ENCODE measurements around the gene HPSE2.
"Not testable (repeated sequence)": the region's sequence is repeated elsewhere in the genome, so short reads cannot be mapped to it uniquely, and the experiment has no call there.

The HPSE2 gene

GRCh38 chr10:99235658-99236626 lies at the start of gene HPSE2:
HPSE2 (minus strand) TSS chr10:99235852.
- DNase-seq, result no peak

DNA sequence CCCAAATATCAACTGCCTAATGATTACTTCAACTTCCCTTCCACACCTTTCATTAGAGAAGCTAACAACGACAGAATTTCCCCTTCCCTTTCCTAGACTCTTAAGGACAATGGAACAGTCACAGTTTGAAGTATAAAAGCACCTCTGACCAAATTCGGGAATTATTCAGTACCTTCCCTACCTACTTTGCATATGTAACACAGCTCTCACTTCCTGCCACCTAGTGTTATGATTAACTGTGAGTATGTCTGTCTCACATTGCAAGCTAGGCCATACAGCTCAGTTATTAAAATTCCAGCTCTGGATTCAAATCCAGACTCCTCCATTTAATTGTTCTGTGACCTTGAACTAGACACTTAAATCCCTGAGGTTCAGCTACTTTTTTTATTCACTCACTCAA lies 44.8 kb upstream of the HPSE2 start:
- DNase-seq, result no peak

DNA sequence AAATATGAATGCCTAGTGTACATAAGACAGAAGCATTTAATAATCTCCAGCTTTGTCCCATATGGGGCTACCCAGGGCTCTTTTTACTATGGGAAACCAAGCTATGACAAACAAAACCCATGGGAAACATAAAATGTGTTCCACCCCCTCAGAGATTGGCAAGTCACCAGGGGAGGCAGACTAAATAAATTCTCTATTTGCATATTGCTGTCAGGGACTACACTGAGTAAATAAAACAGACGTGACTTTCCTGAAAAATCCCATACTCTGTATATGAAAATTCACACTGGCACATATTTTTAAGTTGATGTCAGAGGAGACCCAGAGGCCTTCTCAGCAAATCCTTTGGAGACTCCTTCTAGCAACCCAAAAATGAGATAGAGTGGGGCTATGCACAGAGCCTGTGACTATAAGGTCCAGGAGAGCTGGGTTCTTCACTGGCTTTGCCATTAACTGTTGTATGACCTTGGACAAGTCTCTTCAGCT lies 44.0 kb upstream of the HPSE2 start:
- DNase-seq, result no peak

- no peak for DNase-seq
Measured at GRCh38 chr10:99276848-99277486, 41.3 kb upstream of the HPSE2 start.

GRCh38 chr10:99266383-99266782 lies 30.7 kb upstream of the HPSE2 start:
- DNase-seq, result no peak

- no peak for DNase-seq
Measured at GRCh38 chr10:99248824-99249223, 13.2 kb upstream of the HPSE2 start.

GRCh38 chr10:99247893-99248292 lies 12.2 kb upstream of the HPSE2 start:
- not testable (repeated sequence) for DNase-seq

- no peak for DNase-seq
Measured at GRCh38 chr10:99236627-99237309, 1.1 kb upstream of the HPSE2 start.

- DNase-seq, result no peak
Measured at GRCh38 chr10:99234791-99235657, 628 bp downstream of the HPSE2 start.

DNA sequence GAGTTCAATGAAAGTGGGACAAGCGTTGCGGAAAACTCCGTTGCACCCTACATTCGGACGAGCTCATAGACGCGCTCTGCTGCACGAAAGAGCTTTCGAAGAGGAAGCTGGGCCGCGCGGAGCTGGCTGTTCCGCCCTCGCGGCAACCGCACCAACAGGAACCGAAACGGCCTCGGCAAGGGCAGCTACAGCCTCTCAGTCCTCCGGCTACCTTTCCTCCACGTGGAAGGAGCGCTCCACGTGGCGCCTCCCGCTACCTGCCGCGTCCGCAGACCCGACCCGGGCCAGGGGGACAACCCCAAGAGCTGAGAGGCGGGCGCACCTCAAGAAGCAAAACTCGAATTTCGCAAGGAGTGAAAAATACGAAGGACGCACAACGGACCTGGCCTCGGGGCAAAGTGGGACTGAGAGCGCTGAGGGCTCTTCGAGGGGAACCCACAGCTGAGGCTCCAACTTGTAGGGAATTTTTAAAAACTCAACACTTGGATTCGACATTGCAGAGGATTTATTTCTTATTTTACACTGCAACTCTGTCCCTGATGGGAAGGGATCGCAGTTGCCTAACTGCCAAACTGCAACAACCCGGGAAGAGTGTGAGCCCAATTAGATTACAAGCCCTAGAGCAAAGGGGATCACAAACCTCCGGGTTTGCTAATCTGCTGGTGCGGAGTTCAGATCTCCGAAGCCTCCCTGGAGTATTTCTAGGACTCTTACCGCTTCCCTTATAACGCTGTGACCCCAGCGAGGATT lies 1.4 kb downstream of the HPSE2 start:
- peak; percentile 0 for DNase-seq

DNA sequence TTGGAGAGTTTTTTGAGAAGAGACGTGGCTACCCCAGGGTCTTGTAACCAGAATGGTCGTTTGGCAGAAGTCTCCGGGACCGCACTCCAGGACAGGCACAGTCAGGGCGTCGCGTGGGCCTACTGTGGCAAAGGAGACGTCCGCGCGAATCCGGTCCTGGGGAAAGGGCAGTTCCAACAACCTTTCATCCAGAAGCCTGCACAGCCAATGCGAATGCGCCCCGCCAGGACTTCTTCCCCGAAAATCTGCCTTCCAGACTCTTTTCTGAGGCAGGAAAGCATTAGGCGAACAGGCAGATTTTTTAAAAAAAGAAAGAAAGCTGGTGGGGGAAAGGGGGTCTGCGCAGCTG lies 2.0 kb downstream of the HPSE2 start:
- no peak for DNase-seq

DNA sequence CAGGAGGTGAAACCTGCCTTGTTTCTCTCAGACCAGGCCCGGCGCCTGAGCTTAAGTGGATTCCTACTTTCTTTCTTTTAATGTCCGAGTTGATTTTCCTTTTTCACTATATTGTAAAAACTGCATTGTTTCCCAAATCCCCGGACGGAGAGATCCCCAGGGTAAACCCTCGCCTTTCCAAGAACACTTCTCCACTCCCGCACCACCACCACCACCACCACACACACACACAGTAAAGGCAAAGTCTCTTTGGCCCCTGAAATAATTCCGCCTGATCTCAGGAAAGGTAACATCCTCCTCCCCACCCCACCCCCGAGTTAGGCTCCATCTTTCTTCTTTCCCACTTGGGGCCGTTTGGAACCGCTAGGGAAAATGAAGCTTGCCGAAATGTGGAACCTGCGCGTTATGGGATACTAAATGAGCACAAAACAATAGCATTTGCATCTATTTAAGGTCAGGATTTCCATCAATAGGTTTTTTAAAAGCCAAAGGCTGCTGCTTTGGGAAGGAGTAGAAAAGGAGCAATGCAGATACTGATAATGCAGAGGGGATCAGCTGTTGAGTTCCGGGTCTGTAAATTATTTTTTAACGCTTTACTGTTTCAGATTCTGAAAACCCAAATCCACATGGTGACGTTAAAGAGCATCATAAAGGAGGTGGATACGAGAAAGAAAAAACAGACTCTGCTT lies 2.5 kb downstream of the HPSE2 start:
- no peak for DNase-seq

- DNase-seq, result no peak
Measured at GRCh38 chr10:99232360-99232999, 3.2 kb downstream of the HPSE2 start.

DNA sequence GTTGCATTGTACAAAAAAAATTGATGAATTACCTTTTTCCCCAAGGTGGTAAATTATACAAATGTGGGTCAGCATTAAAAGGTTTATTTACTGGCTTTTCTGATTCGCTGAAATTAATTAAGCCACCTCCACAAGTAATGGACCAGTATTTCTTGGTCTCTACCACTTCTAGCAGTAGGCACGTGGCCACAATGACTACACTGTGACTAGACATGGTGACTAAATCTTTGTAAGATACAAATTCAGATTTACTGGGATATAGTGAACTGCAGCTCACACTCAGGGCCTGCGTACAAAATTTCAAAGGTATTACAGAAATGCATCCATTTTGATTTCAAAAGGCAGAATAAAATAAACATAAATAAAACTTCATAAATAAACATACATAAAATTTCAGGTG lies 10.9 kb downstream of the HPSE2 start:
- no peak for DNase-seq

DNA sequence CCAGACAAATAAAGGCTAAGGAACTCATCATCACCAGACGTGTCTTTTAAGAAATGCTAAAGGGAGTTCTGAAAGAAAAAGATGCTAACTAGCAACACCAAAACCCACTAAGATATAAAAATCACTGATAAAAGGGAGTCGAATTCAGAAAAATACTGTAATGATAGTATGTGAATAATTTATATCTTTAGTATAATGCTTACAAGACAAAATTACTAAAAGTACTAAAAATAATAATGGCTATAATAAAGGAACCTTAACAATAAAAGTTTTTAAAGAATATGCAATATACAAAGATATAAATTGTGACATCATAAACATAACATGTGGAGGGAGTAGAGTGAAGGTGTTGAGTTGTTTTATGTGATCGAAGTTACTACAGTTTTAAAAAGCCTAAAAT lies 28.3 kb downstream of the HPSE2 start:
- DNase-seq, result no peak

GRCh38 chr10:99203310-99203709 lies 32.3 kb downstream of the HPSE2 start:
- DNase-seq, result no peak

GRCh38 chr10:99172950-99173349 lies 62.7 kb downstream of the HPSE2 start:
- no peak for DNase-seq

GRCh38 chr10:99172128-99172738 lies 63.4 kb downstream of the HPSE2 start:
- DNase-seq, result no peak

- no peak for DNase-seq
Measured at GRCh38 chr10:99170116-99170675, 65.5 kb downstream of the HPSE2 start.

DNA sequence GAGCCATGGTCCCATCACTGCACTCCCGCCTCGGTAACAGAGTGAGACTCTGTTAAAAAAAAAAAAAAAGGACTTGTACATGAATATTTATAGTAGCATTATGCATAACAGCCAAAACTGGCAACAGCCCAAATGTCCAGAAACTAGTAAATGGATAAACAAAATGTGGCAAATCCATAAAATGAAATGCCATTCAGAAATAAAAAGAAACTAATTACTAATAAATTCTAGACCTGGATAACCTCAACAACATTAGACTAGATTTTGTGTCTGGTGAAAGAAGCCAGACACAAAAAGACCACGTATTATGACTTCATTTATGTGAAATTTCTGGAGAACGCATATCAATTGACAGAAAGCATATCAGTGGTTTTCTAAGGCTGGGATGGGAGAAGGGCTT lies 74.5 kb downstream of the HPSE2 start:
- DNase-seq, result no peak

Measured in NCI-H2029 (cell line).